Measurements from ENCODE around the gene FOXP1. TPM values are rescaled to one million over a fixed set of nuclear protein-coding genes. Genes with fewer than 3 reads are reported as not detected.

Gene FOXP1
- total and polyA plus RNA-seq, 2 donors from 2014 or later: 6.7 to 87.2 TPM

GRCh38 chr3:71310980-71311660 lies 272.4 kb downstream of the FOXP1 start:
- FAIRE-seq (no peak), DNase-seq (no peak)
- TF ChIP-seq, protein P1, sequence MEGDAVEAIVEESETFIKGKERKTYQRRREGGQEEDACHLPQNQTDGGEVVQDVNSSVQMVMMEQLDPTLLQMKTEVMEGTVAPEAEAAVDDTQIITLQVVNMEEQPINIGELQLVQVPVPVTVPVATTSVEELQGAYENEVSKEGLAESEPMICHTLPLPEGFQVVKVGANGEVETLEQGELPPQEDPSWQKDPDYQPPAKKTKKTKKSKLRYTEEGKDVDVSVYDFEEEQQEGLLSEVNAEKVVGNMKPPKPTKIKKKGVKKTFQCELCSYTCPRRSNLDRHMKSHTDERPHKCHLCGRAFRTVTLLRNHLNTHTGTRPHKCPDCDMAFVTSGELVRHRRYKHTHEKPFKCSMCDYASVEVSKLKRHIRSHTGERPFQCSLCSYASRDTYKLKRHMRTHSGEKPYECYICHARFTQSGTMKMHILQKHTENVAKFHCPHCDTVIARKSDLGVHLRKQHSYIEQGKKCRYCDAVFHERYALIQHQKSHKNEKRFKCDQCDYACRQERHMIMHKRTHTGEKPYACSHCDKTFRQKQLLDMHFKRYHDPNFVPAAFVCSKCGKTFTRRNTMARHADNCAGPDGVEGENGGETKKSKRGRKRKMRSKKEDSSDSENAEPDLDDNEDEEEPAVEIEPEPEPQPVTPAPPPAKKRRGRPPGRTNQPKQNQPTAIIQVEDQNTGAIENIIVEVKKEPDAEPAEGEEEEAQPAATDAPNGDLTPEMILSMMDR (IDR thresholded peaks at IDR 0.05; ENCODE audit: borderline replicate concordance, extremely low read depth, insufficient read depth): no peak
- intact Hi-C loops (cut with DNase I): no loop called here
- Histone ChIP-seq H3K4me3 (ENCODE audit: low read length in 3 of 3) (no peak overlapping the region), H3K27ac (ENCODE audit: low read depth in 2 of 2, low read length in 2 of 2) (no peak overlapping the region), H3K36me3 (ENCODE audit: control insufficient read depth in 2 of 3, insufficient read depth in 3 of 3, low read length in 3 of 3) (no peaks in the 10 kb centered on the region), H3K9ac (ENCODE audit: low read length in 3 of 3) (no peak overlapping the region), H3K4me1 (ENCODE audit: control insufficient read depth in 2 of 3, insufficient read depth in 2 of 3, low read depth in 1 of 3, low read length in 3 of 3) (peaks cover 0 to 8% (median 3%) of the 10 kb centered on the region in 3 donors), H3K9me3 (ENCODE audit: control insufficient read depth in 2 of 3, insufficient read depth in 1 of 3, low read length in 3 of 3) (no peaks in the 10 kb centered on the region), H3K27me3 (ENCODE audit: control insufficient read depth, insufficient read depth, low read length) (no peaks in the 10 kb centered on the region)

- Histone ChIP-seq H3K36me3 (ENCODE audit: control insufficient read depth in 2 of 3, insufficient read depth in 3 of 3, low read length in 3 of 3) (no peaks in the 10 kb centered on the region), H3K4me3 (ENCODE audit: low read length in 3 of 3) (no peak overlapping the region), H3K27me3 (ENCODE audit: control insufficient read depth, insufficient read depth, low read length) (no peaks in the 10 kb centered on the region), H3K9ac (ENCODE audit: low read length in 3 of 3) (no peak overlapping the region), H3K4me1 (ENCODE audit: control insufficient read depth in 2 of 3, insufficient read depth in 2 of 3, low read depth in 1 of 3, low read length in 3 of 3) (peaks cover 0 to 3% (median 0%) of the 10 kb centered on the region in 3 donors), H3K9me3 (ENCODE audit: control insufficient read depth in 2 of 3, insufficient read depth in 1 of 3, low read length in 3 of 3) (no peaks in the 10 kb centered on the region), H3K27ac (ENCODE audit: low read depth in 2 of 2, low read length in 2 of 2) (no peak overlapping the region)
- FAIRE-seq (no peak), DNase-seq (no peak)
- intact Hi-C loops (cut with DNase I): no loop called here
- TF ChIP-seq, protein P1 (IDR thresholded peaks at IDR 0.05; ENCODE audit: borderline replicate concordance, extremely low read depth, insufficient read depth): no peak
These were observed 273.1 kb downstream of the FOXP1 start for GRCh38 chr3:71310359-71310979.

GRCh38 chr3:71309886-71310285 lies 273.6 kb downstream of the FOXP1 start:
- Histone ChIP-seq H3K4me3 (ENCODE audit: low read length in 3 of 3) (no peak overlapping the region), H3K9me3 (ENCODE audit: control insufficient read depth in 2 of 3, insufficient read depth in 1 of 3, low read length in 3 of 3) (no peaks in the 10 kb centered on the region), H3K4me1 (ENCODE audit: control insufficient read depth in 2 of 3, insufficient read depth in 2 of 3, low read depth in 1 of 3, low read length in 3 of 3) (no peaks in the 10 kb centered on the region), H3K27me3 (ENCODE audit: control insufficient read depth, insufficient read depth, low read length) (no peaks in the 10 kb centered on the region), H3K27ac (ENCODE audit: low read depth in 2 of 2, low read length in 2 of 2) (no peak overlapping the region), H3K36me3 (ENCODE audit: control insufficient read depth in 2 of 3, insufficient read depth in 3 of 3, low read length in 3 of 3) (no peaks in the 10 kb centered on the region), H3K9ac (ENCODE audit: low read length in 3 of 3) (no peak overlapping the region)
- FAIRE-seq (no peak), DNase-seq (no peak)
- intact Hi-C loops (cut with DNase I): no loop called here
- TF ChIP-seq, protein P1 (IDR thresholded peaks at IDR 0.05; ENCODE audit: borderline replicate concordance, extremely low read depth, insufficient read depth): no peak
